ENCODE measurements around the gene GNAI2.
A peak's percentile ranks its signal among the peaks of the same experiment; 100 is the strongest.
"Not testable (repeated sequence)": the region's sequence is repeated elsewhere in the genome, so short reads cannot be mapped to it uniquely, and the experiment has no call there.

The GNAI2 gene

GRCh38 chr3:50205413-50206276, 30.4 kb upstream of the GNAI2 start:
- peak; percentile 11 for DNase-seq

- no peak for DNase-seq
These were observed 28.5 kb upstream of the GNAI2 start for GRCh38 chr3:50207359-50208042.

- DNase-seq: no peak
These were observed 27.2 kb upstream of the GNAI2 start for GRCh38 chr3:50208677-50209344.

- DNase-seq: no peak
These were observed 25.9 kb upstream of the GNAI2 start for GRCh38 chr3:50210176-50210509.

- DNase-seq: no peak
These were observed 25.3 kb upstream of the GNAI2 start for GRCh38 chr3:50210510-50211367.

- not testable (repeated sequence) for DNase-seq
These were observed 24.7 kb upstream of the GNAI2 start for GRCh38 chr3:50211368-50211717.

- DNase-seq: peak; percentile 28
These were observed 24.1 kb upstream of the GNAI2 start for GRCh38 chr3:50211930-50212329.

GRCh38 chr3:50212502-50212901, 23.5 kb upstream of the GNAI2 start:
- DNase-seq: no peak

- no peak for DNase-seq
These were observed 23.0 kb upstream of the GNAI2 start for GRCh38 chr3:50212971-50213370.

GRCh38 chr3:50213373-50213772, 22.6 kb upstream of the GNAI2 start:
- DNase-seq: no peak

GRCh38 chr3:50214824-50215223, 21.2 kb upstream of the GNAI2 start:
- no peak for DNase-seq

GRCh38 chr3:50215529-50215928, 20.5 kb upstream of the GNAI2 start:
- no peak for DNase-seq

GRCh38 chr3:50217681-50218080, 18.3 kb upstream of the GNAI2 start:
- DNase-seq: no peak

GRCh38 chr3:50218448-50218847, 17.6 kb upstream of the GNAI2 start:
- DNase-seq: no peak

- DNase-seq: no peak
These were observed 16.7 kb upstream of the GNAI2 start for GRCh38 chr3:50219285-50219684.

- no peak for DNase-seq
These were observed 15.9 kb upstream of the GNAI2 start for GRCh38 chr3:50220109-50220508.

- DNase-seq: no peak
These were observed 15.0 kb upstream of the GNAI2 start for GRCh38 chr3:50221051-50221410.

- DNase-seq: no peak
These were observed 14.4 kb upstream of the GNAI2 start for GRCh38 chr3:50221411-50222168.

- no peak for DNase-seq
These were observed 13.9 kb upstream of the GNAI2 start for GRCh38 chr3:50222169-50222528.

- no peak for DNase-seq
These were observed 11.4 kb upstream of the GNAI2 start for GRCh38 chr3:50224639-50225038.

- peak; percentile 62 for DNase-seq
These were observed 9.1 kb upstream of the GNAI2 start for GRCh38 chr3:50226888-50227389.
